Left colon (tissue), 2 donors: ENCODE results near the gene RIPK4. TPM values are rescaled to one million over a fixed set of nuclear protein-coding genes. Genes with fewer than 3 reads are reported as not detected.
"Not testable (repeated sequence)": the region's sequence is repeated elsewhere in the genome, so short reads cannot be mapped to it uniquely, and the experiment has no call there.

Source experiments
- ATAC-seq: fragments of 200-7000 bp; cut with Tn5 transposase; one replicate; pipeline ENCODE4 v1.9.1; 2020; ENCODE audit warnings: mild to moderate bottlenecking, moderate library complexity
- DNase-seq, 2 donors: peaks; one replicate each; pipeline ENCODE4 v3.0.0-alpha.2; 2020
- intact Hi-C, 2 donors: fragments of 100-400 bp; cut with DNase I in 1 of 2; cut with micrococcal nuclease in 1 of 2; formaldehyde crosslinking; loops; one replicate each; pipeline versions ENCODE4 v1.11.2 to v1.14.0; 2022; cut with DNase I, micrococcal nuclease
- total RNA-seq, 2 donors: library from RNA; stranded (reverse); fragmentation: NEBNext Ultra II Directional; extraction: Animal tissue kit (Norgen Biotek cat#: 25700); gene quantifications; one replicate each; pipeline ENCODE4 v1.2.1, GENCODE V29; 2021
- donor health status: DM: no; HTN: no; CAD: no.
- donor health status: DM: yes; HTN: yes; CAD: no.

Gene RIPK4
- total RNA-seq, 2 donors from 2014 or later: 11.0 to 16.0 TPM

DNA sequence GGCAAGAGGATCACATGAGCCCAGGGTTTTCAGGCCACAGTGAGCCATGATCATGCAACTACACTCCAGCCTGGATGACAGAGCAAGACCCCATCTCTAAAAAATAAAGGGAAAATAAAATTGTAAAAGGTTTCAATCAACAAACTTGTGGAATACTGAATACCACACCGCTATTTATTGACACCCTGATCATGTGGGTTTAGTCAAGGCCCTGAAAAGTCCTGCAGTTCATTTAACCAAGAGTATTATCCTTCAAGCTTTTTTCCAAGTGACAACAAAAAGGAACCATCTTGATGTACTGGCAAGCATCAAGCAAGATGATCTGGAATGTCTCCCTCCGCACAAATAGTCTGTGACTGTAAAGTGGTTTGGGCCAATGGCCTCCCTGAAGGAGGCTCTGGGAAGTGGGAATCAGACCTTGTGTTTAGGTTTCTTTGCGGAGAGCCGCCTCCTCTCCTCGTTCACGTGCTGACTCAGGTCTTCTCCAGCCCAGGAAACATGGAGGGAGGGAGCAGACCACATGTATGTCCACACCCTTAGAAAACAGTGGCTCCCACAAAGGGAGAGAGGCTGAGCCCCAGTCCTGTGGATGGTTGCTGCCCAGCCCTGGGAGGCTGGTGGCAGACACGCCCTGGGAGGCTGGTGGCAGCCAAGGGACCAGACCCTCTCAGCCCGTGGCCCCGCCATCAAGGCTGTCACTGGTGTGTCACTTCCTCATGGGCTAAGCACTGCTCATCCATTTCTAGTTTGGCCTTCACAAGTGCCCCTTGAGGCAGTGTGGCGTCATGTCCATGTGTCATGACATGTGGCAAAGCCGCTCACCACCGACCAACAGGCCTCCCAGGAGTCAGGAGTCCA is 56.7 kb downstream of the RIPK4 start:
- ATAC-seq: peak; percentile 9
- intact Hi-C loops: no loop called here
- DNase-seq: no peak

DNA sequence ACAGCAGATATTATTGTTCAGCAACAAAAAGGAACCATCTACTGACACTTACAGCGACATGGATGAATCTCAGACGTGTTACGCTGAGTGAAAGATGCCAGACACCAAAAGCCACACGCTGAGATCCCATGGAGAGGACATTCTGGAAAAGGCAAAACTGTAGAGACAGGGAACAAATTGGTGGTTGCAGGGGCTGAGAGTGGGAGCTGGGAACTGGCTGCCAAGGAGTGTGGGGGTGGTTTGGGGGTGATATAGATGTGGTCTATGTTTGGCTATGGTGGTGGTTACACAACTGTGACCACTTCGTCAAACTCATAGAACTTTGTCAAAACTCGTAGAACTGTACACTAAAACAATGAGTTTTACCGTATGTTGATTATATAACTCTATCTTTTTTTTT is 57.7 kb downstream of the RIPK4 start:
- DNase-seq: no peak
- intact Hi-C loops: no loop called here
- no peak for ATAC-seq

- intact Hi-C loops: no loop called here
- DNase-seq: no peak
- ATAC-seq: no peak
Observed at GRCh38 chr21:41707960-41708330, 58.9 kb downstream of the RIPK4 start.

DNA sequence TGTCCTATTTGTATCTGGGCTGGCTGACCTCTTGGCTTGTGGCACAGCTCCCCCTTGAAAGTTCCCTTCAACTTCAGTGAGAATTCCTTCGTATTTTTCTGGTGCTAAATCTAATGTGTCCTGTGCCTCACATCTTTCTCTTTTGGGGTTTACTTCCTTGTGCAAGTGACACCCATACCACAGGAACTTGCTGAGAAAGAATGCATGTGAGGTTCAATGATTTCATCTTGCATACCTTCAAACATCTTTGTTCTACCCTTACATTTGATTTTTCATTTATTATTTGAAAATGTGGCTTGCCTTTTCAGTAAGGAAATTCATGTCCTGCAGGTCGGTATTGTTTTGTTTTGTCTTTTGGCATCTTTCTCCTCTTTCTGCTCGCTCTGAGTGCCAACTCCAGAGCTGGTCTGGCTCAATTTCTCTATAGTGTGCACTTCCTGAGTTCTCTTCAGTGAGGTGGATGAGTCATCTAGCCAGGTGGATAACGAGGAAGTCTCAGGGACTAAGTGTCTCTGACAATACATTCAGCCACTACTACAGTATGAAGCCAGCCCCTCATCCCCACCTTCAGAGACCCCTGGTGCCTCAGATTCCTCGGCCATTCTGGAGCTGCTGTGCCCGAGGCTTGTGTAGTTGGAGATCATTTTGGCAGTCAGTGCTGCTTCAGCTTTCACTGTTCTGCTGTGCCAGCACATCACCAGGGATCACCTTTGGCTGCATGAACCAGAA is 59.5 kb downstream of the RIPK4 start:
- intact Hi-C loops: no loop called here
- ATAC-seq (peak; percentile 62), DNase-seq (no peak)

- ATAC-seq (peak; percentile 69), DNase-seq (peak; percentile 40 to 81)
- intact Hi-C loops: no loop called here
Observed at GRCh38 chr21:41706678-41707077, 60.2 kb downstream of the RIPK4 start.

DNA sequence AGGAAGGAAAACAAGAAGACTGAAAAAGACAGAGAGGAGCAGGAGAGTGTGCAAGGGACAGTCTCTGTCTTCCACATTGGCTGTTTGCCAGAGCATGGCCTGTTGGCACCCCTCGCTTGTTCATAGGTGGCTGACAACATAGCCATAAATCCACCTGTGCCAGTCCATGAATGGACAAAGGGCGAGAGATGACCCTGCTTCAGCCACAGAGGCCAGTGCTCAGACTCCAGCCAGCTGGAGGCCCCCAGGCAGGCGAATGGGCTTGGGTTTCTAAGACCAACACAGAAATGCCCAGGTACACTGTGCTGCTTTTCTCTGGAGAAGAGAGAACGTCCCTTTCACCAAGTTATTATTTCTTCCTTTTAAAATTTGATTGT is 60.6 kb downstream of the RIPK4 start:
- intact Hi-C loops: no loop called here
- peak; percentile 25 for ATAC-seq
- DNase-seq: peak in 1 of 2 donors; percentile 33

- intact Hi-C loops: no loop called here
- DNase-seq (no peak), ATAC-seq (no peak)
Observed at GRCh38 chr21:41705546-41706262, 61.1 kb downstream of the RIPK4 start.

DNA sequence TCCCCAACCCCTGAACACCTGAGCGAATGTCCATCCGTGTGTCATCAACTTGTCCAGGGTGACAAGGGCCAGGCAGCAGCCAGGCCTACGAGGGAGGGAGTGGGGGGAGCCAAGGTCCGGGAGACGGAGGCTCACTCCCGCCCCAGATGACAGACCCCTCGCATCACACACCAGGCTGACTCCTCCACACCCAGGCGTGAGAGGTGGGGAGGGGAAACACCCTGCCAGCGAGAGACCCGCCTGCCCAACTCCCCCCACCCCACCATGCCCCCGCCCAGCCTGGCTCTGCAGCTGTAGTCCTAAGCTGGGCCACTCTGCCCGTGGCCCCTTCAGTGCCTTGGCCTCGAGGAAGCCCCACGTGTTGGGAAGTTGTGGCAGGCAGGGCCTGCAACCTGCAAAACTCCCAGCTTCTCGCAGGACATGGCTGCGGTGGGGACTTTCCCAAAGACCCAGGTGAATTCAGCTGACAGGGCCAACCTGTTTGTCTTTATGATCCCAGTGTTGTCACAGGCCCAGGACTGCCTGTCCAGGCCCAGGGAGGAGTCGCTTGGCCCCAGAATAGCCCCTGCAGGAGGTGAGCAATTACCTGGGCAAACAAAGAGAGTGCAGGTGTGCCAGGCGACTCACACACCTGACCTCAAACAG is 62.9 kb downstream of the RIPK4 start:
- peak; percentile 76 for ATAC-seq
- intact Hi-C loops: no loop called here
- DNase-seq: peak; percentile 78 to 93

DNA sequence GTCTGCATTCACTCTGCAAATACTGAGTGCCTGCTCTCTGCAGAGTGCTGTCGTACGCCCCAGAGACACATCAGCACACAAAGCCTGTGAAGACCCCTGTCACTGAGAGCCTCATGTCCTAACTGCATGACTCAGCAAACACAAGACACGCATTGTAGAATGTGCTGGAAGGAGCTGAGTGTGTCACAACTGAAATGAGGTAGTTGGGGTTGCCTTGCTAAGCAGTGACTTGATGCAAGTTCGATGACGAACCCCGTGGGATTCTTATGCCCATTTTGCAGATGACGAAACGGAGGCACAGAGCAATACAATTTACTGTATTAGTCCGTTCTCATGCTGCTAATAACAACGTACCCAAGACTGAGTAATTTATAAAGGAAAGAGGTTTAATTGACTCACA is 65.1 kb downstream of the RIPK4 start:
- intact Hi-C loops: no loop called here
- DNase-seq: no peak
- ATAC-seq: no peak

GRCh38 chr21:41699311-41699710 is 67.5 kb downstream of the RIPK4 start:
- DNase-seq: no peak
- no peak for ATAC-seq

GRCh38 chr21:41698071-41698470 is 68.8 kb downstream of the RIPK4 start:
- intact Hi-C loops: no loop called here
- no peak for DNase-seq
- ATAC-seq: no peak

More at GRCh38 chr21:41699311-41699710, 67.5 kb downstream of the RIPK4 start:
- intact Hi-C loops: no loop called here

- DNase-seq (no peak), ATAC-seq (no peak)
Observed at GRCh38 chr21:41695513-41695912, 71.3 kb downstream of the RIPK4 start.

GRCh38 chr21:41694042-41694441 is 72.8 kb downstream of the RIPK4 start:
- ATAC-seq, intact Hi-C loops, DNase-seq: not testable (repeated sequence)

More at GRCh38 chr21:41695513-41695912, 71.3 kb downstream of the RIPK4 start:
- intact Hi-C loops: no loop called here

DNA sequence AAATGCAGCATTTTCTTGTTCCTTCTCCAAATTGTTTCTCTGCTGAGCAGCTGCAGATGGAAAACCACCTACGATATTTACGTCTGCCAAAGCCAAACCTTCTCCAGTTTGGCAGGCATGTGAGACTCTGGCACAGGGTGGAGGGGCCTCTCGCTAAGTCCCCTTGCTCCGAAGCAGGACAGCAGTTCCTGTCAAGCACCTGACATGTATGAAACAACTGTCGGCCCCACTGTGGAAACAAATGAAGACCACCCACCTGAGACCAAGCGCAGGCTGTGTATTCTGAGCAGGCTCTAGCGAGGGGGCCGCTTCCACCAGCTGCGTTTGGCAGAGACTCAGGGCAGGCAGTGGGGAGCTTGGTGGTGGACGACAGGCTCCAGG is 74.7 kb downstream of the RIPK4 start:
- DNase-seq (peak in 1 of 2 donors; percentile 16), ATAC-seq (no peak)
- intact Hi-C loops: no loop called here

DNA sequence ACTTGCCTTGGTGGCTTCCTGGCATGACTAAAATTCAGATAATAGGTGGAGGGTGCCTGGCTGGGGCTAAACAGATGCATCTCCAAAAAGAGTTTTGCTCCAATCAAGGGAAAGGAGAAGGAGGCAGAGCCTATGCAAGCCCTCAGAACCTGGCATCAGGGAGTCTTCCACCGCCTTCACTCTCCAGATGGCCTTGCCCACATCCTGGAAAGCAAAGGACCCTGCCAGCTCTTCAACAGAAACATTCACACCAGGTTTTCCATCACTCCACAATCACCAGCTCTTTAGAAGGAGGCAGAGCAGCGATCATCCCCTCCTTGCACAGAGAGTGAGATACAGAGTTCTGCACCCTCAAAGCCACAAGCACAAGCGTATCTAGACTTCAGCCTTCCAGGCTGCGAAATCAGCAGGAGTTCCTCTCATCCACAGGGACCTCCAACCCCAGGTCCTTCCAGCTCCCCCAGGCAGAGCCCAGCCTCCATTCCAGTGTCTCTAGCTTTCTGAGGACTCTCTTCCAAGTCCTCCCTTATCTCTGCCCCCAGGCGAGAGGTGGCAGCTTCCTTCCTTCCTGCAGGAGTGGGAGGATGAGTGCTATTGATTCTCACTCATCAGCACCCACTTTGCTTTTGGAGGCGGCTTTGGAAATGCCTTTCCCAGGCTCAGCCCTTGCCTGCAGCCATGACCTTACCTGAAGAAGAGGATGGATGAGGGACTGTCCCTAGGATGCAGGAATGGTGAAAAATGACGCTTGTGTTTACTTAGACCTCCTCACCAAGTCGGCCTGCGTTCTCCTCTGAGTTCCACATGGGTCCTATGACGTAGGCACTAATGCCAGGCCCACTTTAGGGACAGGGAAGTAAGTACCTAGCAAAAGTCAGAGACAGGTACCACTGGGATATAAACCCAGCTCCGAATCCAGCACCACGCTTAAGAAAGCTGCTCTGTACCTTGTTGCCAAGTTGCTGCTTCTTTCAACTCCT is 75.4 kb downstream of the RIPK4 start:
- ATAC-seq (no peak), DNase-seq (peak in 1 of 2 donors; percentile 16)
- intact Hi-C loops: no loop called here
